GM12878 (cell line): ENCODE data around the gene NUDT22. TPM values are rescaled to one million over a fixed set of nuclear protein-coding genes. Genes with fewer than 3 reads are reported as not detected.

ENCODE experiments used
- ASH2L ChIP-seq: fragments of 300-600, 200-600 bp; sonication (generic); IDR thresholded peaks from 2 replicates; pipeline ENCODE4 v1.6.1; 2017; ENCODE audit warnings: low read depth, mild to moderate bottlenecking, borderline replicate concordance
- BRCA1 ChIP-seq: IDR thresholded peaks from 2 replicates; pipeline ENCODE4 v1.6.1; 2011; ENCODE audit warnings: low read depth, low read length, improper control_type of control experiment
- CHD1 ChIP-seq: IDR thresholded peaks from 2 replicates; pipeline ENCODE4 v1.6.1; 2012; ENCODE audit warnings: low read depth, low read length, improper control_type of control experiment
- DPF2 ChIP-seq: fragments of 450-650 bp; IDR thresholded peaks from 2 replicates; pipeline ENCODE4 v1.6.1; 2017; ENCODE audit warnings: mild to moderate bottlenecking
- EED ChIP-seq: sonication (generic); IDR thresholded peaks from 2 replicates; pipeline ENCODE4 v1.6.1; 2016; ENCODE audit warnings: antibody characterized with exemption, low read depth
- IKZF1 ChIP-seq: fragments of 450-650 bp; conservative IDR thresholded peaks from 2 replicates; pipeline ENCODE4 v1.6.1; 2017; ENCODE audit warnings: antibody characterized with exemption, mild to moderate bottlenecking
- IKZF2 ChIP-seq, 2 experiments: fragments of 450-650 bp; IDR thresholded peaks; 2 replicates each; pipeline ENCODE4 v1.6.1; 2017; ENCODE audit warnings: mild to moderate bottlenecking in 2 of 2, moderate library complexity in 2 of 2
- KAT2A ChIP-seq: conservative IDR thresholded peaks from 2 replicates; pipeline ENCODE4 v1.6.1; 2011; ENCODE audit warnings: low read depth, low read length; ENCODE audit not compliant: control insufficient read depth
- PAX5 ChIP-seq: IDR thresholded peaks from 2 replicates; pipeline ENCODE4 v1.6.1; 2011; ENCODE audit warnings: low read depth, low read length, borderline replicate concordance
- POLR2AphosphoS5 ChIP-seq: IDR thresholded peaks from 2 replicates; pipeline ENCODE4 v1.6.1; 2011; ENCODE audit warnings: mild to moderate bottlenecking, low read length, inconsistent platforms
- SIN3A ChIP-seq: IDR thresholded peaks from 2 replicates; pipeline ENCODE4 v1.6.1; 2012; ENCODE audit warnings: low read depth, low read length, improper control_type of control experiment
- SIX5 ChIP-seq: IDR thresholded peaks from 2 replicates; pipeline ENCODE4 v1.6.1; 2011; ENCODE audit warnings: mild to moderate bottlenecking, low read depth, low read length, moderate library complexity; ENCODE audit not compliant: severe bottlenecking
- SMAD1 ChIP-seq: fragments of 450-650 bp; IDR thresholded peaks from 2 replicates; pipeline ENCODE4 v1.6.1; 2018; ENCODE audit warnings: mild to moderate bottlenecking, low read depth; ENCODE audit not compliant: partially characterized antibody
- STAT1 ChIP-seq: fragments of 450-650 bp; conservative IDR thresholded peaks from 2 replicates; pipeline ENCODE4 v1.6.1; 2014; ENCODE audit warnings: antibody characterized with exemption, mild to moderate bottlenecking
- ZNF207 ChIP-seq: fragments of 450-650 bp; IDR thresholded peaks from 2 replicates; pipeline ENCODE4 v1.6.1; 2014; ENCODE audit warnings: antibody characterized with exemption, mild to moderate bottlenecking, borderline replicate concordance
- ZNF217 ChIP-seq: fragments of 450-650 bp; IDR thresholded peaks from 2 replicates; pipeline ENCODE4 v1.6.1; 2017; ENCODE audit warnings: antibody characterized with exemption, mild to moderate bottlenecking
- polyA plus RNA-seq, 11 experiments: library from polyadenylated mRNA; depleted of rRNA in 4 of 11; unstranded in 6 of 11; stranded (reverse) in 5 of 11; fragments of >200 nt; fragmentation: Nextera tagmentation in 4 of 11; fragmentation: Illumina TruSeq in 1 of 11; extraction: Ambion mirVana in 4 of 11; extraction: Trizol in 1 of 11; gene quantifications; 1 replicate in 1 of 11; 2 replicates in 10 of 11; pipeline versions ENCODE4 v1.2.1 to v1.2.3, GENCODE V29; 2011 to 2016; ENCODE audit warnings: inconsistent platforms in 2 of 11, missing spikeins in 2 of 11, low read depth in 1 of 11
- total RNA-seq, 4 experiments: library from RNA; depleted of rRNA in 3 of 4; stranded (reverse); fragments of >200 nt in 3 of 4; fragmentation: Illumina TruSeq in 1 of 4; extraction: Trizol in 1 of 4; gene quantifications; 2 replicates each; pipeline versions ENCODE4 v1.2.1 to v1.2.3, GENCODE V29; 2013 to 2021
- TF ChIP-seq, protein P1 (sequence below): fragments of 450-650 bp; IDR thresholded peaks from 2 replicates; pipeline ENCODE4 v1.6.1; 2016; ENCODE audit warnings: mild to moderate bottlenecking
- TF ChIP-seq, protein P2 (sequence below): fragments of 150-350 bp; IDR thresholded peaks from 2 replicates; pipeline ENCODE4 v1.6.1; 2014; ENCODE audit warnings: mild to moderate bottlenecking, low read depth, low read length
- TF ChIP-seq, protein P3 (sequence below): IDR thresholded peaks from 2 replicates; pipeline ENCODE4 v1.6.1; 2012; ENCODE audit warnings: mild to moderate bottlenecking, low read depth, low read length
- TF ChIP-seq, protein P4 (sequence below): fragments of 450-650 bp; formaldehyde crosslinking; IDR thresholded peaks from 2 replicates; pipeline ENCODE4 v1.4.0; 2022; ENCODE audit warnings: mild to moderate bottlenecking, moderate library complexity

NUDT22 gene
- total and polyA plus RNA-seq, 10 of the 15 experiments (the other 5 are each of a cell fraction or from before 2014, with no cell fraction given) = 6.7 to 115 (median 64.7) TPM

DNA sequence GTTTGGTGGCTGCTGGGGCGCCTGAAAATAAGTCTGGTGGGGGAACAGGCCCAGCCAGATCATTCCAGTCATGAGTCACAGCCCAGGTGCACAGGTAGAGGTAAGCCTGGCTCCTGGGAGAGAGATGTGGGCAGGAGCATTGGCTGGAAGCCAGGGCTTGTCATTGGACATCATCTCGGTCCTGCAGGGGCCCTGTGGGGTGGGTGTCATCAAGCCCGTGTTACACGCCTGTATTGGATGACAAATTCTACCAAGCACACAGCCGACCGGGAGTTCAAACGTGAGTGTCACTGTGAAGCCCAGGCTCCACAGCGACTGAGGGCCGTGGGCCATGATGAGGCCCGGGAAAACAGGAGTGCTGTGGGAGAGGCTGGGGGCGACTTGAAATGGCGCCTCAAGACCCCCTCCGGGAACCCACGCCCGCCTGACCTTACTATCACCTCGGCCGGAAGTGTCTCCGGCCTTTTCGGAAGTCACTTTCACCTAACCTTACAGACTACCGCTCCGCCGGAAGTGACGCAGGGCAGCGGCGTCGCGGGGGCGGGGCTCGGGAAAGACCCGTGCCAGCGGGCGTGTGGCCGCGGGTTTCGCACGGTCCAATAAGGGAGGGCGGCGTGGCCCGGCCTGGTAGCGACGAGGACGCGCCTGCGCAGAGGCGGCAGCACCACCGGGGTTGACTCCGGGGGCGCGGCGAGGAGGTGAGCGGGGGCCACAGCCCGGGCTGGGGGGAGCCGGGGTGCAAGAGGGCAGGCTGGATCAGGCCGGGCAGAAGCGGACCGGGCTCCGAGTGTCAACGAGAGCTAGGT is 14.6 kb downstream of the NUDT22 start, which contains the start of gene FKBP2 (continued):
- TF ChIP-seq, protein P1, sequence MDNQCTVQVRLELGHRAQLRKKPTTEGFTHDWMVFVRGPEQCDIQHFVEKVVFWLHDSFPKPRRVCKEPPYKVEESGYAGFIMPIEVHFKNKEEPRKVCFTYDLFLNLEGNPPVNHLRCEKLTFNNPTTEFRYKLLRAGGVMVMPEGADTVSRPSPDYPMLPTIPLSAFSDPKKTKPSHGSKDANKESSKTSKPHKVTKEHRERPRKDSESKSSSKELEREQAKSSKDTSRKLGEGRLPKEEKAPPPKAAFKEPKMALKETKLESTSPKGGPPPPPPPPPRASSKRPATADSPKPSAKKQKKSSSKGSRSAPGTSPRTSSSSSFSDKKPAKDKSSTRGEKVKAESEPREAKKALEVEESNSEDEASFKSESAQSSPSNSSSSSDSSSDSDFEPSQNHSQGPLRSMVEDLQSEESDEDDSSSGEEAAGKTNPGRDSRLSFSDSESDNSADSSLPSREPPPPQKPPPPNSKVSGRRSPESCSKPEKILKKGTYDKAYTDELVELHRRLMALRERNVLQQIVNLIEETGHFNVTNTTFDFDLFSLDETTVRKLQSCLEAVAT = 0 out of 2 replicates have a peak, but pooled peaks have one; percentile 76
- TF ChIP-seq, protein P2, sequence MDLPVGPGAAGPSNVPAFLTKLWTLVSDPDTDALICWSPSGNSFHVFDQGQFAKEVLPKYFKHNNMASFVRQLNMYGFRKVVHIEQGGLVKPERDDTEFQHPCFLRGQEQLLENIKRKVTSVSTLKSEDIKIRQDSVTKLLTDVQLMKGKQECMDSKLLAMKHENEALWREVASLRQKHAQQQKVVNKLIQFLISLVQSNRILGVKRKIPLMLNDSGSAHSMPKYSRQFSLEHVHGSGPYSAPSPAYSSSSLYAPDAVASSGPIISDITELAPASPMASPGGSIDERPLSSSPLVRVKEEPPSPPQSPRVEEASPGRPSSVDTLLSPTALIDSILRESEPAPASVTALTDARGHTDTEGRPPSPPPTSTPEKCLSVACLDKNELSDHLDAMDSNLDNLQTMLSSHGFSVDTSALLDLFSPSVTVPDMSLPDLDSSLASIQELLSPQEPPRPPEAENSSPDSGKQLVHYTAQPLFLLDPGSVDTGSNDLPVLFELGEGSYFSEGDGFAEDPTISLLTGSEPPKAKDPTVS = 0 out of 2 replicates have a peak, but pooled peaks have one; percentile 9
- TF ChIP-seq SIX5 (peak; percentile 21), STAT1 (0 out of 2 replicates have a peak, but pooled peaks have one; percentile 43), IKZF1 (peak; percentile 73), SIN3A (peak; percentile 69; the same call in 1 of the 2 replicates), SMAD1 (peak; percentile 73), CHD1 (peak; percentile 44; the same call in 1 of the 2 replicates), POLR2AphosphoS5 (peak; percentile 95), ZNF217 (no peak), DPF2 (peak; percentile 39; the same call in 1 of the 2 replicates), IKZF2 (IDR thresholded peaks at IDR 0.05) (0 out of 4 replicates have a peak, but pooled peaks of 1 of the 2 experiments have one; percentile 8), BRCA1 (no peak), ZNF207 (peak; percentile 66; the same call in 1 of the 2 replicates), KAT2A (no peak), ASH2L (no peak), EED (0 out of 2 replicates have a peak, but pooled peaks have one; percentile 7), PAX5 (peak; percentile 55; the same call in 1 of the 2 replicates)
- TF ChIP-seq, protein P3, sequence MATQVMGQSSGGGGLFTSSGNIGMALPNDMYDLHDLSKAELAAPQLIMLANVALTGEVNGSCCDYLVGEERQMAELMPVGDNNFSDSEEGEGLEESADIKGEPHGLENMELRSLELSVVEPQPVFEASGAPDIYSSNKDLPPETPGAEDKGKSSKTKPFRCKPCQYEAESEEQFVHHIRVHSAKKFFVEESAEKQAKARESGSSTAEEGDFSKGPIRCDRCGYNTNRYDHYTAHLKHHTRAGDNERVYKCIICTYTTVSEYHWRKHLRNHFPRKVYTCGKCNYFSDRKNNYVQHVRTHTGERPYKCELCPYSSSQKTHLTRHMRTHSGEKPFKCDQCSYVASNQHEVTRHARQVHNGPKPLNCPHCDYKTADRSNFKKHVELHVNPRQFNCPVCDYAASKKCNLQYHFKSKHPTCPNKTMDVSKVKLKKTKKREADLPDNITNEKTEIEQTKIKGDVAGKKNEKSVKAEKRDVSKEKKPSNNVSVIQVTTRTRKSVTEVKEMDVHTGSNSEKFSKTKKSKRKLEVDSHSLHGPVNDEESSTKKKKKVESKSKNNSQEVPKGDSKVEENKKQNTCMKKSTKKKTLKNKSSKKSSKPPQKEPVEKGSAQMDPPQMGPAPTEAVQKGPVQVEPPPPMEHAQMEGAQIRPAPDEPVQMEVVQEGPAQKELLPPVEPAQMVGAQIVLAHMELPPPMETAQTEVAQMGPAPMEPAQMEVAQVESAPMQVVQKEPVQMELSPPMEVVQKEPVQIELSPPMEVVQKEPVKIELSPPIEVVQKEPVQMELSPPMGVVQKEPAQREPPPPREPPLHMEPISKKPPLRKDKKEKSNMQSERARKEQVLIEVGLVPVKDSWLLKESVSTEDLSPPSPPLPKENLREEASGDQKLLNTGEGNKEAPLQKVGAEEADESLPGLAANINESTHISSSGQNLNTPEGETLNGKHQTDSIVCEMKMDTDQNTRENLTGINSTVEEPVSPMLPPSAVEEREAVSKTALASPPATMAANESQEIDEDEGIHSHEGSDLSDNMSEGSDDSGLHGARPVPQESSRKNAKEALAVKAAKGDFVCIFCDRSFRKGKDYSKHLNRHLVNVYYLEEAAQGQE = no peak; the same call in 1 of the 2 replicates
- TF ChIP-seq, protein P4, sequence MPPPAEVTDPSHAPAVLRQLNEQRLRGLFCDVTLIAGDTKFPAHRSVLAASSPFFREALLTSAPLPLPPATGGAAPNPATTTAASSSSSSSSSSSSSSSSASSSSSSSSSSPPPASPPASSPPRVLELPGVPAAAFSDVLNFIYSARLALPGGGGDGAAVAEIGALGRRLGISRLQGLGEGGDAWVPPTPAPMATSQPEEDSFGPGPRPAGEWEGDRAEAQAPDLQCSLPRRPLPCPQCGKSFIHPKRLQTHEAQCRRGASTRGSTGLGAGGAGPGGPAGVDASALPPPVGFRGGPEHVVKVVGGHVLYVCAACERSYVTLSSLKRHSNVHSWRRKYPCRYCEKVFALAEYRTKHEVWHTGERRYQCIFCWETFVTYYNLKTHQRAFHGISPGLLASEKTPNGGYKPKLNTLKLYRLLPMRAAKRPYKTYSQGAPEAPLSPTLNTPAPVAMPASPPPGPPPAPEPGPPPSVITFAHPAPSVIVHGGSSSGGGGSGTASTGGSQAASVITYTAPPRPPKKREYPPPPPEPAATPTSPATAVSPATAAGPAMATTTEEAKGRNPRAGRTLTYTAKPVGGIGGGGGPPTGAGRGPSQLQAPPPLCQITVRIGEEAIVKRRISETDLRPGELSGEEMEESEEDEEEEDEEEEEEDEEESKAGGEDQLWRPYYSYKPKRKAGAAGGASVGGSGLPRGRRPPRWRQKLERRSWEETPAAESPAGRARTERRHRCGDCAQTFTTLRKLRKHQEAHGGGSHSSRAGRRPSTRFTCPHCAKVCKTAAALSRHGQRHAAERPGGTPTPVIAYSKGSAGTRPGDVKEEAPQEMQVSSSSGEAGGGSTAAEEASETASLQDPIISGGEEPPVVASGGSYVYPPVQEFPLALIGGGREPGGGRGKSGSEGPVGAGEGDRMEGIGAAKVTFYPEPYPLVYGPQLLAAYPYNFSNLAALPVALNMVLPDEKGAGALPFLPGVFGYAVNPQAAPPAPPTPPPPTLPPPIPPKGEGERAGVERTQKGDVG (CRISPR knock-in tag) = no peak
